Suprapubic skin (tissue), 4 donors: Measurements from ENCODE around the gene AMBRA1.

Source experiments
- EP300 ChIP-seq: sonication (generic); formaldehyde crosslinking; IDR thresholded peaks from one replicate; pipeline ENCODE4 v1.6.1; 2017; ENCODE audit warnings: antibody characterized with exemption
- POLR2A ChIP-seq, 2 donors: fragments of 450-650 bp; IDR thresholded peaks; one replicate each; pipeline ENCODE4 v1.6.1; 2017; ENCODE audit warnings: antibody characterized with exemption in 2 of 2, mild to moderate bottlenecking in 2 of 2, moderate library complexity in 2 of 2
- POLR2AphosphoS5 ChIP-seq, 3 donors: sonication (generic); formaldehyde crosslinking; IDR thresholded peaks; one replicate each; pipeline ENCODE4 v1.6.1; 2017; ENCODE audit warnings: antibody characterized with exemption in 3 of 3
- TF ChIP-seq, protein P1 (sequence below), 2 donors: fragments of 200-600 bp in 1 of 2; fragments of 450-650 bp in 1 of 2; sonication (generic) in 1 of 2; IDR thresholded peaks; one replicate each; pipeline ENCODE4 v1.5.1; 2016 to 2019; ENCODE audit warnings: antibody characterized with exemption in 2 of 2, mild to moderate bottlenecking in 1 of 2, moderate library complexity in 1 of 2

DNA sequence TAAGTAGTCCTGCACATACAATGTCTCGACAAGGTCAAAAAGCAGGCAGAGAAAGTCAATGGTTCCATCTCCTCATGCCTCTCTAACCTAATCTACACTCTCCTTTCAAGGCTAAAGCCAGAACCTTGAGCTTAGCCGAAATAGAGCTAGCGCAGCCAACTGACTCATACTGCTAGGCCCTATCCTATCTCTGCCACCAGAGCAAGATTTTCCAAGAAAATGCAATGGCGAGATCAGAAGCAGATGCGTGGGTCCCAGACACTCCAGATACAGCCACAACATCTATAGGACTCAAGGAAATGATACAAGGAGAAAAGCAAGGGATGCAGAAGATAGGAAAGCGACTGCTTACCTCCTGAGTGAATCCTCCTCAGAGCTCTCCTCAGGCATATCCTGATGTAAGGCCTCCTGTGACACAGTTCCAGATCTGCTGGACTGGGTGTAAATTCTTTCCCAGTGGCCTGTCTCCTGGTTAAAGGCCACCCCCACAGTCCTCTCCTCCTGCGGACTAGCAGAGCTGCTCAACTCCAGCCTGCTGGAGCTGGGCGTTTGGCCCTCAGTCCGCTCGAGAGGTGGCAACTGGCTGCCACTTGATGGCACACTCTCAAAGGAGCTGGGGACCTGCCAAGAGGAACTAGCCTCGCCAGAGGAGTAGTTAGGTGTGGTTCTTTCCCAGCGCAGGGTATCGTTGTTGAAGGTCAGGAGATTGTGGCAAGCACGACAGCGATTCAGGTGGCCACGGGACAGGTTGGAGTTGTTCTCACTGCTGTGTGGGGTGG lies 52.0 kb downstream of the AMBRA1 start:
- TF ChIP-seq POLR2AphosphoS5 (IDR thresholded peaks at IDR 0.05) (no peak), POLR2A (IDR thresholded peaks at IDR 0.05) (no peak), EP300 (no peak)
- TF ChIP-seq, protein P1, sequence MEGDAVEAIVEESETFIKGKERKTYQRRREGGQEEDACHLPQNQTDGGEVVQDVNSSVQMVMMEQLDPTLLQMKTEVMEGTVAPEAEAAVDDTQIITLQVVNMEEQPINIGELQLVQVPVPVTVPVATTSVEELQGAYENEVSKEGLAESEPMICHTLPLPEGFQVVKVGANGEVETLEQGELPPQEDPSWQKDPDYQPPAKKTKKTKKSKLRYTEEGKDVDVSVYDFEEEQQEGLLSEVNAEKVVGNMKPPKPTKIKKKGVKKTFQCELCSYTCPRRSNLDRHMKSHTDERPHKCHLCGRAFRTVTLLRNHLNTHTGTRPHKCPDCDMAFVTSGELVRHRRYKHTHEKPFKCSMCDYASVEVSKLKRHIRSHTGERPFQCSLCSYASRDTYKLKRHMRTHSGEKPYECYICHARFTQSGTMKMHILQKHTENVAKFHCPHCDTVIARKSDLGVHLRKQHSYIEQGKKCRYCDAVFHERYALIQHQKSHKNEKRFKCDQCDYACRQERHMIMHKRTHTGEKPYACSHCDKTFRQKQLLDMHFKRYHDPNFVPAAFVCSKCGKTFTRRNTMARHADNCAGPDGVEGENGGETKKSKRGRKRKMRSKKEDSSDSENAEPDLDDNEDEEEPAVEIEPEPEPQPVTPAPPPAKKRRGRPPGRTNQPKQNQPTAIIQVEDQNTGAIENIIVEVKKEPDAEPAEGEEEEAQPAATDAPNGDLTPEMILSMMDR (IDR thresholded peaks at IDR 0.05) = no peak
